GM12878 (cell line): ENCODE data around the gene USB1. TPM values are rescaled to one million over a fixed set of nuclear protein-coding genes. Genes with fewer than 3 reads are reported as not detected.

ENCODE experiments used
- ATAC-seq: fragments of 200-7000 bp; cut with Tn5 transposase; 3 replicates; pipeline ENCODE4 v1.9.1; 2020; ENCODE audit warnings: mild to moderate bottlenecking, moderate library complexity
- BruUV-seq: library from RNA; stranded (reverse); fragments of 400-500 nt; replicated peaks from 2 replicates; lab custom pipeline; 2021; lab: Mats Ljungman, UMichigan
- CTCF ChIA-PET: fragments of 300-600 bp; sonication (Branson Sonifier 250); formaldehyde crosslinking; extraction: SDS; loops from one replicate; lab custom pipeline; 2021; ENCODE audit warnings: inconsistent platforms; lab: Yijun Ruan, JAX
- POLR2A ChIA-PET: fragments of 350-600 bp; formaldehyde crosslinking; extraction: SDS; loops from one replicate; lab custom pipeline; 2021; ENCODE audit warnings: inconsistent platforms; lab: Charles Lee
- RAD21 ChIA-PET: fragments of 300-600 bp; sonication (Branson Sonifier 250); formaldehyde crosslinking; loops from one replicate; lab custom pipeline; 2023; ENCODE audit warnings: antibody characterized with exemption; ENCODE audit not compliant: unreplicated experiment; lab: Charles Lee
- SMC1A ChIA-PET: fragments of 300-600 bp; sonication (Branson Sonifier 250); formaldehyde crosslinking; loops from one replicate; lab custom pipeline; 2023; ENCODE audit not compliant: unreplicated experiment, uncharacterized antibody; lab: Charles Lee
- DNase-seq: peaks from one replicate; pipeline ENCODE4 v3.0.0-alpha.2; 2011; ENCODE audit warnings: low read depth, low spot score
- FAIRE-seq: peaks from 3 replicates; lab custom pipeline; 2011; peaks lifted over from hg19 to GRCh38; lab: Jason Lieb, UNC
- H2AFZ ChIP-seq: 2 replicates; pipeline ENCODE4 v1.6.0; 2011; ENCODE audit warnings: low read depth, low read length, control low read depth; ENCODE audit not compliant: control insufficient read depth
- H3K27ac ChIP-seq: 2 replicates; pipeline ENCODE4 v1.5.1; 2011; ENCODE audit warnings: control low read depth; ENCODE audit not compliant: control insufficient read depth, insufficient read depth
- H3K27me3 ChIP-seq, 2 experiments: replicated peaks in 1 of 2; 2 replicates each; pipeline versions ENCODE4 v1.6.0 to v1.6.1; 2011; ENCODE audit warnings: low read length in 1 of 2; ENCODE audit not compliant: control insufficient read depth in 2 of 2, insufficient read depth in 2 of 2
- H3K36me3 ChIP-seq, 2 experiments: 2 replicates each; pipeline ENCODE4 v1.5.1; 2011; ENCODE audit warnings: low read length in 1 of 2; ENCODE audit not compliant: control insufficient read depth in 2 of 2, insufficient read depth in 2 of 2
- H3K4me1 ChIP-seq: 2 replicates; pipeline ENCODE4 v1.6.1; 2011; ENCODE audit warnings: mild to moderate bottlenecking, low read length, moderate library complexity, mixed read lengths; ENCODE audit not compliant: control insufficient read depth, insufficient read depth
- H3K4me2 ChIP-seq: 2 replicates; pipeline ENCODE4 v1.6.0; 2011; ENCODE audit warnings: control low read depth; ENCODE audit not compliant: control insufficient read depth, insufficient read depth
- H3K4me3 ChIP-seq: fragments of 200-600 bp; sonication (generic); 2 replicates; pipeline ENCODE4 v1.5.1; 2016
- H3K79me2 ChIP-seq: 2 replicates; pipeline ENCODE4 v1.6.0; 2011; ENCODE audit warnings: low read length; ENCODE audit not compliant: control insufficient read depth, insufficient read depth
- H3K9ac ChIP-seq: 2 replicates; pipeline ENCODE4 v1.8.0; 2011; ENCODE audit warnings: low read length, control low read depth, mixed read lengths; ENCODE audit not compliant: control insufficient read depth, insufficient read depth
- H3K9me3 ChIP-seq: replicated peaks from 3 replicates; pipeline ENCODE4 v1.5.1; 2011; ENCODE audit warnings: mild to moderate bottlenecking, low read length; ENCODE audit not compliant: control insufficient read depth, insufficient read depth
- H4K20me1 ChIP-seq: 2 replicates; pipeline ENCODE4 v1.6.0; 2011; ENCODE audit not compliant: control insufficient read depth, insufficient read depth
- KAT2A ChIP-seq: conservative IDR thresholded peaks from 2 replicates; pipeline ENCODE4 v1.6.1; 2011; ENCODE audit warnings: low read depth, low read length; ENCODE audit not compliant: control insufficient read depth
- LARP7 ChIP-seq: fragments of 450-650 bp; IDR thresholded peaks from 2 replicates; pipeline ENCODE4 v1.6.1; 2017; ENCODE audit warnings: mild to moderate bottlenecking
- MXI1 ChIP-seq: fragments of 150-350 bp; IDR thresholded peaks from 2 replicates; pipeline ENCODE4 v1.6.1; 2011; ENCODE audit warnings: low read depth, mild to moderate bottlenecking, inconsistent platforms, low read length, improper control_type of control experiment
- NFYA ChIP-seq: IDR thresholded peaks from 2 replicates; pipeline ENCODE4 v1.6.1; 2011; ENCODE audit warnings: low read depth, mild to moderate bottlenecking, low read length, improper control_type of control experiment, borderline replicate concordance
- RUNX3 ChIP-seq: IDR thresholded peaks from 2 replicates; pipeline ENCODE4 v1.6.1; 2012; ENCODE audit warnings: low read length, inconsistent platforms
- ZNF24 ChIP-seq: fragments of 450-650 bp; IDR thresholded peaks from 2 replicates; pipeline ENCODE4 v1.6.1; 2017; ENCODE audit warnings: antibody characterized with exemption, mild to moderate bottlenecking
- WGBS: methylation state at CpG from one replicate; pipeline ENCODE4 v1.1.6; 2016; ENCODE audit warnings: low lambda C conversion rate; ENCODE audit not compliant: insufficient replicate concordance, insufficient coverage; ENCODE audit errors: missing lambda C conversion rate; 5-methylcytosine and 5-hydroxymethylcytosine counted together
- in situ Hi-C: fragments of 300-500 bp; cut with MboI; formaldehyde crosslinking; loops from 9 replicates; pipeline ENCODE4 v1.14.3; 2018; ENCODE audit warnings: mixed read lengths
- intact Hi-C: fragments of 100-400 bp; cut with micrococcal nuclease; formaldehyde crosslinking; loops from one replicate; pipeline ENCODE4 v1.14.2; 2022; ENCODE audit not compliant: unreplicated experiment
- polyA plus RNA-seq, 11 experiments: library from polyadenylated mRNA; depleted of rRNA in 4 of 11; unstranded in 6 of 11; stranded (reverse) in 5 of 11; fragments of >200 nt; fragmentation: Nextera tagmentation in 4 of 11; fragmentation: Illumina TruSeq in 1 of 11; extraction: Ambion mirVana in 4 of 11; extraction: Trizol in 1 of 11; gene quantifications; 1 replicate in 1 of 11; 2 replicates in 10 of 11; pipeline versions ENCODE4 v1.2.1 to v1.2.3, GENCODE V29; 2011 to 2016; ENCODE audit warnings: inconsistent platforms in 2 of 11, missing spikeins in 2 of 11, low read depth in 1 of 11
- total RNA-seq, 4 experiments: library from RNA; depleted of rRNA in 3 of 4; stranded (reverse); fragments of >200 nt in 3 of 4; fragmentation: Illumina TruSeq in 1 of 4; extraction: Trizol in 1 of 4; gene quantifications; 2 replicates each; pipeline versions ENCODE4 v1.2.1 to v1.2.3, GENCODE V29; 2013 to 2021

Gene USB1
- total and polyA plus RNA-seq, 10 of the 15 experiments (the other 5 are each of a cell fraction or from before 2014, with no cell fraction given) = 7.9 to 72.2 (median 41.6) TPM

DNA sequence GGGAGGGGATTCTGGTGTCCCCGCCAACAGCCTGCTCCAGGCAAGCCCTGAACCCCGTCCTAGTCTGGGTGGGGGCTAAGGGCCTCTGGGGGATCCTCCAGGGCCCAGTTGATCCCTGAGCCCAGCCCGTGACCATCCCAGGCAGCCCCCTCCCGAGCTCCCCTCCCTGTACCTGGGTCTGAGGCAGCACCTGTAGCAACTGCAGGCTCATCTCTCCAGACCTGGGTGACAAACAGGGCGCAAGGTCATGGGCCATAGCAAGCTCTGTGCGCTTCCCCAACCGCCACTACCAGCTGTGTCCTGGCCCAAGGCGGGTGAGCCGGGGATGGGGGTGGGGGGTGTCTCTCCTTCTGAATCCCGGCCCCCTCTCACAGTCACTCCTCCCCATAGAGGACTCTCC is 40.9 kb upstream of the USB1 start (continued):
- TF ChIP-seq LARP7 = no peak

GRCh38 chr16:57960826-57961472 is 40.3 kb upstream of the USB1 start:
- Histone ChIP-seq H3K4me1 (0 out of 2 replicates have a peak, but pooled peaks cover 2% of the 10 kb centered on the region), H3K27ac (no peak overlapping the region), H3K27me3 (no peaks in the 10 kb centered on the region), H3K4me3 (no peak overlapping the region), H3K36me3 (no peaks in the 10 kb centered on the region), H3K9me3 (no peaks in the 10 kb centered on the region), H2AFZ (no peak overlapping the region), H3K9ac (no peak overlapping the region), H3K4me2 (0 out of 2 replicates have a peak overlapping the region, but pooled peaks have one; percentile 17), H3K79me2 (no peaks in the 10 kb centered on the region), H4K20me1 (no peaks in the 10 kb centered on the region)
- ATAC-seq (peak; percentile 48; the same call in 2 of the 3 replicates), FAIRE-seq (no peak), DNase-seq (no peak)
- intact Hi-C loops (no loop called here), in situ Hi-C loops (no loop called here)
- TF ChIP-seq RUNX3 = no peak
- TF ChIP-seq KAT2A = no peak
- TF ChIP-seq NFYA = no peak
- ChIA-PET SMC1A (no interaction called here), POLR2A (no interaction called here), CTCF (no interaction called here), RAD21 (no interaction called here)
- WGBS = 35% methylated on average over 7 of the region's 7 CpGs
- BruUV-seq = no TSS peak

DNA sequence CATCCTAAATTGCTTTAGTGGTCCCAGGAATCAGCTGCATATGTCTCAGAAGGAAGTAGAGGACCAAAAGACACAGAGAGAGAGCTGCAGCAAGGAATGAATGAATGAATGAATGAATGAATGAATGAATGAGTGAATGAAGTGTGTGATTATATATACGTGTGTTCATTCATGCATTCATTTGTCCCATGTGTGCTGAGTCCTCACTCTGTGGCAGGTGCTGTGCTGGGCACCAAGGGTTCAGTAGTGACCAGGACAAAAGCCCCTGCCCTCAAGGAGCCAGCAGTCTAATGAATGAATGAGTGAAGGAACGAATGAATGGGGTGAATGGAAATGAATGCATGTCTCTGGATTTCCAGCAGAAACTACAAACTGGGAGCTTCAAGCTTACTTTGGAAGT is 39.7 kb upstream of the USB1 start:
- no peaks in the 10 kb centered on the region for H4K20me1 ChIP-seq
- no peak for TF ChIP-seq MXI1
- TF ChIP-seq ZNF24 = peak; percentile 95
- TF ChIP-seq, all 136 proteins: peak for 1
- DNase-seq = no peak
- ChIA-PET CTCF (no interaction called here), RAD21 (no interaction called here), POLR2A (no interaction called here), SMC1A (no interaction called here)
- Histone ChIP-seq H3K4me1 (0 out of 2 replicates have a peak, but pooled peaks cover 2% of the 10 kb centered on the region), H3K36me3 (no peaks in the 10 kb centered on the region), H3K9ac (no peak overlapping the region), H3K79me2 (no peaks in the 10 kb centered on the region), H3K4me3 (no peak overlapping the region), H3K4me2 (0 out of 2 replicates have a peak overlapping the region, but pooled peaks have one; percentile 17), H2AFZ (no peak overlapping the region), H3K27me3 (no peaks in the 10 kb centered on the region), H3K27ac (no peak overlapping the region), H3K9me3 (no peaks in the 10 kb centered on the region)
- in situ Hi-C loops (no loop called here), intact Hi-C loops (no loop called here)
- BruUV-seq = no TSS peak
- FAIRE-seq = no peak
- WGBS = 0% methylated on average over 2 of the region's 2 CpGs
- no peak for ATAC-seq
